ENCODE data around the gene ACSS1. TPM values are rescaled to one million over a fixed set of nuclear protein-coding genes. Genes with fewer than 3 reads are reported as not detected.
"Not testable (repeated sequence)": the region's sequence is repeated elsewhere in the genome, so short reads cannot be mapped to it uniquely, and the experiment has no call there.

The ACSS1 gene
- total RNA-seq, 1 experiment from 2014 or later, result not detected

GRCh38 chr20:25013478-25014380, 44.2 kb downstream of the ACSS1 start:
- DNase-seq, result no peak
- H3K4me3 ChIP-seq (ENCODE audit: insufficient read depth, low read depth, low read length), result no peak overlapping the region
- H3K36me3 ChIP-seq (replicated peaks; ENCODE audit: control insufficient read depth, insufficient read depth, low read length), result no peaks in the 10 kb centered on the region
- no peaks in the 10 kb centered on the region for H3K27me3 ChIP-seq (ENCODE audit: control insufficient read depth, insufficient read depth, low read length)

DNA sequence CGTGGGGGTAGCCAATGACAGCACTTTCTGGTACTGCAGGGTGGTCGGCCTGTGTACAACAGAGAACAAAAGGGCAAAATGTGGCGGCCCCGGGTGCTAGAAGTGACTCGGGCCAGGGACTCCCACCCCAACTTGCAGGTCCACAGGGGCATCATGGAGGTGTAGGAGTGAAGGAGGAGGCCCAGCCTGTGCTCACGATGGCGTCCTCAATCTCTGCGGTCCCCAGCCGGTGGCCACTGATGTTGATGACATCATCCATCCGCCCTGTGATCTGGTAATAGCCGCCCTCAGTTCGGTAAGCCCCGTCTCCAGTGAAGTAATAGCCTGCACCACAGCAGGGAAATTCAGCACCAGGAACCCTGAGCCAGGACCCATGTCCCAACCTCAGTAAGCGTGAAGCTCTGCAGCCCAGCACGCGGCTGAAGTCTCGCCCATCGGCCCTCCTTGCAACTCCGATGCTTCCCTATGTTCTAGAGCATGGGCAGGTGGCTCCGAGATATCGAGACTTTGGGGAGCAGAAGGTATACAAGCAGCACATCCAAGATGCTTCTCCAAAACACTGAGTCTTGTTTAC, 45.2 kb downstream of the ACSS1 start:
- DNase-seq, result no peak
- no peaks in the 10 kb centered on the region for H3K27me3 ChIP-seq (ENCODE audit: control insufficient read depth, insufficient read depth, low read length)
- H3K4me3 ChIP-seq (ENCODE audit: insufficient read depth, low read depth, low read length), result no peak overlapping the region
- no peaks in the 10 kb centered on the region for H3K36me3 ChIP-seq (replicated peaks; ENCODE audit: control insufficient read depth, insufficient read depth, low read length)

- no peak for DNase-seq
- Histone ChIP-seq H3K36me3 (replicated peaks; ENCODE audit: control insufficient read depth, insufficient read depth, low read length) (no peaks in the 10 kb centered on the region), H3K4me3 (ENCODE audit: insufficient read depth, low read depth, low read length) (no peak overlapping the region), H3K27me3 (ENCODE audit: control insufficient read depth, insufficient read depth, low read length) (no peaks in the 10 kb centered on the region)
Measured at GRCh38 chr20:25011831-25012241, 46.1 kb downstream of the ACSS1 start.

DNA sequence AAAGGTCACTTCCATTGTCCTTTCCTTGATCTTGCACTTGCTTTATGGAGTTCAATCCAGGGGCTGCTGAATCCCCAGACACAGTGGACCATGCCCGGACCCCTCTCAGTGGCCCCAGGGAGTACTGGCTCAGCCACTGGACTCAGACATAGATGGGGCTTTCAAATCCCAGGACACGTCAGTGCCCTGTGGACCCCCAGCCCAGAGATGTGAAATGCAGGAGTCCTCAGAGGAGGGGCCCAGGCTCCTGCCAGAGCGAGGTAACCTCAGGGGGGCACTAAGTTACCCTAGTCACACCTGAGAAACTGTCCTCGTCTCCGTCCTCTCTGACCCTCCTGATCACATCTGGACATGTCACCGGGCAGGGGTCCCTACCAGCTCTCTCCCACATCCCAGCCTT, 46.7 kb downstream of the ACSS1 start:
- DNase-seq, result no peak

GRCh38 chr20:25009218-25010145, 48.5 kb downstream of the ACSS1 start:
- Histone ChIP-seq H3K36me3 (replicated peaks; ENCODE audit: control insufficient read depth, insufficient read depth, low read length) (no peaks in the 10 kb centered on the region), H3K27me3 (ENCODE audit: control insufficient read depth, insufficient read depth, low read length) (no peaks in the 10 kb centered on the region), H3K4me3 (ENCODE audit: insufficient read depth, low read depth, low read length) (no peak overlapping the region)
- DNase-seq, result no peak

More for the DNA sequence above, 46.7 kb downstream of the ACSS1 start:
- no peak overlapping the region for H3K4me3 ChIP-seq (ENCODE audit: insufficient read depth, low read depth, low read length)
- no peaks in the 10 kb centered on the region for H3K27me3 ChIP-seq (ENCODE audit: control insufficient read depth, insufficient read depth, low read length)
- H3K36me3 ChIP-seq (replicated peaks; ENCODE audit: control insufficient read depth, insufficient read depth, low read length), result no peaks in the 10 kb centered on the region

DNA sequence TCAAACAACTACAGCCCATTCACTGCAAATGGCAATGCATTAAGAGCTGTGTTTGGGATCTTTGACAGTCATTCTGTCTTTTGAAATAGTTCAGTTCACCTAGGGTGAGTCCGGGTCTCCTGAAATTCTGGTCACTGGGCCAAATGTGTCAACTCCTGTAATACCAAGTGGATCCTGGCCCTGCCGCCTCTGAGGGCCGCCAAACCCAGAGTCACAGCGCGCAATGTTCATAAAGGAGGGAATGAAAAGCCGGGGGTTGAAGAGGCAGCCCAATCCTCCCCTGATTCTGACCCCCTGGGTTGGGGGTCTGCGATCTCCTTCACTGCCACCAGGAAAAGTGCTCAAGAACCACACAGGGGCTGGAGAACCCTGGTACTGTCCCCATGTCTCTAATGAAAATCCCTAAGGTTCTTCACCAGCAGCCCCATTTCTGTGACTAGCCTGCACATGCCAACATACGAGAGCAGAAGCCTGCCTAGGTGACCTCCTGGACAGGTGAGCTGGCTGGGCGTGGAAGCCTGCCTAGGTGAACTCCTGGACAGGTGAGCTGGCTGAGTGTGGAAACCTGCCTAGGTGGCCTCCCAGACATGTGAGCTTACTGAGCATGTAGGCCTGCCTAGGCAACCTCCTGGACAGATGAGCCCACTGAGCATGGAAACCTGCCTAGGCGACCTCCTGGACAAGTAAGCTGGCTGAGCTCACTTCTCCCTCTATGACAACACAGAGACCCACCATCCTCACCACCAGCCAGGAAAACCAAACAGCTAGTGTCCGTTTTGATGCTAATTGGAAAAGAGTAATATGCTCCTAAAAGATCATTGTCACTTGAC, 49.3 kb downstream of the ACSS1 start:
- Histone ChIP-seq H3K27me3 (ENCODE audit: control insufficient read depth, insufficient read depth, low read length) (no peaks in the 10 kb centered on the region), H3K4me3 (ENCODE audit: insufficient read depth, low read depth, low read length) (no peak overlapping the region), H3K36me3 (replicated peaks; ENCODE audit: control insufficient read depth, insufficient read depth, low read length) (no peaks in the 10 kb centered on the region)
- DNase-seq, result no peak

DNA sequence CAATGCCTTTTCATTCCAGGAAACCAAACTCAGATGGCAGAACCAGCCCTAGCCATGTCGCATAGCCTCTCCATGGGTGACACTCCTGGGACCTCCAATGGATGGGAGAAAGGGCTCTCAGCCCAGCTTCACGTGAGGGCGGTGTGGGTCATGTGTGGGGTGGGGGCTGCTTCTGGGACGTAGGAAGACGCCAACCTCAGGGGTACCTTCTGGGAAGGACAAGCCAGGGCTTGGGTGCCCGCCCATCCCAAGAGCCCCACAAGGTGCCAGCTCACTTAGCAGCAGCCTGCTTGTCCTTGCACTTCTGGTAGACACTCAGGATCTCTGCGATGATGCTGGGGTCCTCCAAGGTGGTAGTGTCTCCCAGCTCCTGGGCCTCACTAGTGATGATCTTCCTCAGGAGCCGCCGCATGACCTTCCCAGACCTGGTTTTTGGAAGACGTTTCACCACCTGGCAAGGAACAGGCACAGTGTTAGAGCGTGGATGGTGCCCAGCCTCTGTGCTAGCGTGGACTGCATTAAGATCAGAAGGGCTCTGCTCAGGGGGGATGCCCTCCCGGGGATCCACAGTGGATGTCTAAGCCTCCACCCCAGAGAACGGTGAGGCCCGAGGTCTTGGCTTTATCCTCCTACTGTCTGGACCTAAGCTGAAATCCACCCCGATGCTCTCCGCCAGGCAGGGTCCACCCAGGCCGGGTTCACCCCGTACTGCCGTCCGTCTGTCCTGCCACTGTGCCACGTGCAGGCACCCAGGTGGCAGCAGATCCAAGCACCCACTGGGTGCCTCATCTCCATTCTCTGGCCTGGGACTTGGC, 50.2 kb downstream of the ACSS1 start:
- H3K27me3 ChIP-seq (ENCODE audit: control insufficient read depth, insufficient read depth, low read length), result no peaks in the 10 kb centered on the region
- DNase-seq, result no peak
- no peaks in the 10 kb centered on the region for H3K36me3 ChIP-seq (replicated peaks; ENCODE audit: control insufficient read depth, insufficient read depth, low read length)
- no peak overlapping the region for H3K4me3 ChIP-seq (ENCODE audit: insufficient read depth, low read depth, low read length)

DNA sequence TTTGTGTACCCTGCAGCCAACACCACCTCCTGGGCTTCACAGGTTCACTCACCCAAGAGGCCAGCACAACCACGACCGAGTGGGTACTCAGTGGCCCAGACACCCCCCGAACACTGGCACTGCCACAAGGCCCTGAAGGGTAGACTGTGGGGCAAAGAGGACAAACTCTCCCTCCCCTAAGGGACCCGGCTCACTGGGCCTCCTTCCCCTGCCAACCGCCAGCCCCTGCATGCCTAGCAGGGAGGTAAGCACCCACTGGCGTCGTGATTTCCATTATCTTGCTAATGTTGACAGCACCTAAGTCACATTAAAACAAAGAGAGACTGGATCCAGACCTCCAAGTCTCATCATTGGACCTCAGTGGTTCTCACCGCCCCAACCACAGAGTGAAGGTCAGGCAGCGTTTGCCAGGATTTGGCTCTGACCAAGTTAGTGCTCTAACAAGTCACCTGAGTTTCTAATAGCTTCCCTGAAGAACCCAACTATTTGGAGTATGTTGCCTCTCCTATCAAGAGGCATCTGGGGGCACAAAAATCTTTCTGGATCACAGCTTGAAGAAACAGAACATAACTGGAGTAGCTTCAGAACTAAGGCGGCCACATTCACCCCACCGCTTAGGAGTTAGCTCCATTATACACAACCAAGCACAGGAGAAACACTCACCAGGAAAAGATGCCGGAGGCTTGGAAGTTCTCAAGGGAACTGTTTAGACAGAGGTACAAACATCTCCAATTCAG, 51.3 kb downstream of the ACSS1 start:
- no peak overlapping the region for H3K4me3 ChIP-seq (ENCODE audit: insufficient read depth, low read depth, low read length)
- no peaks in the 10 kb centered on the region for H3K27me3 ChIP-seq (ENCODE audit: control insufficient read depth, insufficient read depth, low read length)
- H3K36me3 ChIP-seq (replicated peaks; ENCODE audit: control insufficient read depth, insufficient read depth, low read length), result no peaks in the 10 kb centered on the region
- DNase-seq, result no peak

GRCh38 chr20:25005661-25006060, 52.3 kb downstream of the ACSS1 start:
- no peak overlapping the region for H3K4me3 ChIP-seq (ENCODE audit: insufficient read depth, low read depth, low read length)
- DNase-seq, result no peak

DNA sequence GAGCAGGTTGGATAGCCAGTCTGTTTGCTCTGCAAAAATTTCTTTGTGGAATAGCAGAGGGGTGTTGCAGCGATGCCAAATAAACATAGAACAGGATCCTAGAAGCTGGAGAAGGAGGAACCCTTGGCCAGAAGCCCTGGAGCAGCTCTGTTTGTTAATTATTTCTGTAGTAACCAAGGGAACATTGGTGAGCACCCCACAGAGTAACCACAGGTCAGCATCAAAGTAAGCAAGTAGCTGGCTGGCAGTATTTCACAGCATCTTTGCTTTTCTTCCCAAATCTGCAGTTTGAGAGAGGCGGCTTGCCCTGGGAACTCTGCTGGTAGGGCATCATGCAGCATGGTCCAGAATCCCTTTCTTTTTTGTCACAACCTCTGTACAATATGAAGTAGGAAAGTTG, 52.7 kb downstream of the ACSS1 start:
- DNase-seq, result no peak

More at GRCh38 chr20:25005661-25006060, 52.3 kb downstream of the ACSS1 start:
- Histone ChIP-seq H3K36me3 (replicated peaks; ENCODE audit: control insufficient read depth, insufficient read depth, low read length) (no peaks in the 10 kb centered on the region), H3K27me3 (ENCODE audit: control insufficient read depth, insufficient read depth, low read length) (no peaks in the 10 kb centered on the region)

DNA sequence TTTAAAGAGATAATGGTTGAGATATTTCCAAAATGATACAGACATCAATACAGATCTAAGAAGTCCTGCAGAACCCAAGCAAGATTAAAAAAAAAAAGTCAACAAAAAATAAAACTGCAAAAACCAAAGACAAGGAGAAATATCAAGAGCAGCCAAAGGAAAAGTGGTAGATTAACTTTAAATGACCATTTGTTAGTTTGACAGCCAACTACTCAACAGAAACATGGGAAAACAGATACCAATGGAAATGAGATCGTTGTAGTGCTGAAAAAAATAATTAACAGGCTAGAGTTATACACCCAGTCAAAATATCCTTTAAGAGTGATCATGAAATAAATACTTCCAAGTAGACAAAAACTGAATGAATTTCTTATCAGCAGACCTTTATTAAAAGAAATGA, 54.9 kb downstream of the ACSS1 start:
- Histone ChIP-seq H3K27me3 (ENCODE audit: control insufficient read depth, insufficient read depth, low read length) (peaks cover 2% of the 10 kb centered on the region; the same call in 1 of the 2 replicates), H3K4me3 (ENCODE audit: insufficient read depth, low read depth, low read length) (no peak overlapping the region), H3K36me3 (replicated peaks; ENCODE audit: control insufficient read depth, insufficient read depth, low read length) (no peaks in the 10 kb centered on the region)
- DNase-seq, result no peak

More for the DNA sequence above, 52.7 kb downstream of the ACSS1 start:
- no peaks in the 10 kb centered on the region for H3K27me3 ChIP-seq (ENCODE audit: control insufficient read depth, insufficient read depth, low read length)
- H3K36me3 ChIP-seq (replicated peaks; ENCODE audit: control insufficient read depth, insufficient read depth, low read length), result no peaks in the 10 kb centered on the region
- H3K4me3 ChIP-seq (ENCODE audit: insufficient read depth, low read depth, low read length), result no peak overlapping the region

DNA sequence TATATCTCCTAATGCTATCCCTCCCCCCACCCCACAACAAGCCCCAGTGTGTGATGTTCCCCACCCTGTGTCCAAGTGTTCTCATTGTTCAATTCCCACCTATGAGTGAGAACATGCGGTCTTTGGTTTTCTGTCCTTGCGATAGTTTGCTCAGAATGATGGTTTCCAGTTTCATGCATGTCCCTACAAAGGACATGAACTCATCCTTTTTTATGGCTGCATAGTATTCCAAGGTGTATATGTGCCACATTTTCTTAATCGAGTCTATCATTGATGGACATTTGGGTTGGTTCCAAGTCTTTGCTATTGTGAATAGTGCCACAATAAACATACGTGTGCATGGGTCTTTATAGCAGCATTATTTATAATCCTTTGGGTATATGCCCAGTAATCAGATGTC, 56.6 kb downstream of the ACSS1 start:
- H3K4me3 ChIP-seq (ENCODE audit: insufficient read depth, low read depth, low read length); DNase-seq; H3K27me3 ChIP-seq (ENCODE audit: control insufficient read depth, insufficient read depth, low read length); H3K36me3 ChIP-seq (replicated peaks; ENCODE audit: control insufficient read depth, insufficient read depth, low read length): not testable (repeated sequence)

Data from H7 (cell line).